GM18507 (cell line): ENCODE results near the gene RNF166.

Source experiments
- DNase-seq: peaks from one replicate; pipeline ENCODE4 v3.0.0; 2011; ENCODE audit warnings: low read depth; ENCODE audit not compliant: insufficient read length; ENCODE audit errors: extremely low spot score
- FAIRE-seq: peaks from 2 replicates; lab custom pipeline; 2011; peaks lifted over from hg19 to GRCh38; lab: Jason Lieb, UNC

The RNF166 gene

GRCh38 chr16:88706229-88706964 is at the start of gene RNF166, which contains the start of gene CTU2:
RNF166 (minus strand) TSS chr16:88706408; CDS start chr16:88706325, 83 bp downstream.
CTU2 (plus strand) TSS chr16:88706503; CDS start chr16:88706531, 28 bp downstream.
- peak; percentile 96 for DNase-seq
- FAIRE-seq, result peak; percentile 86

- FAIRE-seq (no peak), DNase-seq (no peak)
Measured at GRCh38 chr16:88754912-88755744, 48.9 kb upstream of the RNF166 start.

GRCh38 chr16:88754109-88754911 is 48.1 kb upstream of the RNF166 start:
- DNase-seq (no peak), FAIRE-seq (no peak)

- DNase-seq (no peak), FAIRE-seq (no peak)
Measured at GRCh38 chr16:88753602-88754001, 47.4 kb upstream of the RNF166 start.

- no peak for FAIRE-seq
- no peak for DNase-seq
Measured at GRCh38 chr16:88753191-88753590, 47.0 kb upstream of the RNF166 start.

GRCh38 chr16:88752386-88753002 is 46.3 kb upstream of the RNF166 start:
- FAIRE-seq, result no peak

GRCh38 chr16:88750854-88751253 is 44.6 kb upstream of the RNF166 start:
- FAIRE-seq, result no peak
- DNase-seq, result no peak

More at GRCh38 chr16:88752386-88753002, 46.3 kb upstream of the RNF166 start:
- DNase-seq, result no peak

GRCh38 chr16:88749358-88749757 is 43.1 kb upstream of the RNF166 start:
- no peak for DNase-seq
- FAIRE-seq, result no peak

- DNase-seq (no peak), FAIRE-seq (no peak)
Measured at GRCh38 chr16:88748364-88748763, 42.2 kb upstream of the RNF166 start.

- FAIRE-seq (peak; percentile 48), DNase-seq (peak; percentile 43)
Measured at GRCh38 chr16:88747588-88748301, 41.5 kb upstream of the RNF166 start.

GRCh38 chr16:88746506-88746905 is 40.3 kb upstream of the RNF166 start:
- FAIRE-seq (no peak), DNase-seq (no peak)

- FAIRE-seq, result no peak
- no peak for DNase-seq
Measured at GRCh38 chr16:88744577-88745521, 38.6 kb upstream of the RNF166 start.

GRCh38 chr16:88743693-88744576 is 37.7 kb upstream of the RNF166 start:
- FAIRE-seq, result peak; percentile 80
- DNase-seq, result peak; percentile 53

GRCh38 chr16:88742896-88743605 is 36.8 kb upstream of the RNF166 start:
- FAIRE-seq, result no peak
- no peak for DNase-seq

- FAIRE-seq, result no peak
- no peak for DNase-seq
Measured at GRCh38 chr16:88741368-88741767, 35.2 kb upstream of the RNF166 start.

- FAIRE-seq (no peak), DNase-seq (no peak)
Measured at GRCh38 chr16:88740727-88741055, 34.5 kb upstream of the RNF166 start.
